RKO (cell line): ENCODE measurements around the gene PRDM10.

ENCODE experiments used
- DNase-seq: peaks from one replicate; pipeline ENCODE4 v3.0.0-alpha.2; 2016; ENCODE audit warnings: low spot score

Gene PRDM10

DNA sequence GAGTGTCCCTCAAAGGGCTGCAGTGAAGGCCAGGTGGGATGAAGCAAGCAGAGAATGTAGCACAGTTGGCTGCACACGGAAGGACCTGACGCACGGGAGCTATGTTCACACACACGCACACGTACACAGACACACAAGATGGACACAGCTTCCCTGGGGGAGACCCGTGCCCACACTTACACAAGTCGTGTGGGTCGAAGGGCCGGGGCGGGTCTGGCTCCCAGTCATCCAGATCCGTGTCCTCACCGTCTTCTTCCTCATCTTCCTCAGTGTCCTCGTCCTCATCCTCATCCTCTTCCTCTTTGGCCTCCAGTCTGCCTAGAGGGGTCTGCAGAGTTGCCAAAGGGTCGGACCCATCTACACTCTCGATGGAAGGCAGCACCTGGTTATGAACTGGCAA is 55.7 kb downstream of the PRDM10 start:
- no peak for DNase-seq

DNA sequence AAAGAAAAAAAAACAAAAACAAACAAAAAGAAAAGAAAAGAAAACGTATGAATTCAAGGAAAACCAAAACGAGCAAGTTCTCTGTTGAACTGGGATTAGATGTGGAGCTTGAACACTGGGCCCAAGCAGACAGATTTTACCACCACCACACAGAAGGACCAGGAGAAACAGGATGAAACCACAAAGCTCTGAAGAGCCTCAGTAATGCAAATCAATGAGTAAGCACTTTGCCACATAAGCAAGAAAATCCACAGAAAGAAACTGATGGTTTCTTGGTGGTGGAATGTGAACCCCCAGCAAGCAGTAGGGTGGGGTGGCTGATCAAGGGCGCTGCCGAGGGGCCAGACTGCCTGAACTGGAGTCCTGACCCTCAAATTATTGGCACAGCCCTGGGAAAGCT is 56.4 kb downstream of the PRDM10 start:
- no peak for DNase-seq

DNA sequence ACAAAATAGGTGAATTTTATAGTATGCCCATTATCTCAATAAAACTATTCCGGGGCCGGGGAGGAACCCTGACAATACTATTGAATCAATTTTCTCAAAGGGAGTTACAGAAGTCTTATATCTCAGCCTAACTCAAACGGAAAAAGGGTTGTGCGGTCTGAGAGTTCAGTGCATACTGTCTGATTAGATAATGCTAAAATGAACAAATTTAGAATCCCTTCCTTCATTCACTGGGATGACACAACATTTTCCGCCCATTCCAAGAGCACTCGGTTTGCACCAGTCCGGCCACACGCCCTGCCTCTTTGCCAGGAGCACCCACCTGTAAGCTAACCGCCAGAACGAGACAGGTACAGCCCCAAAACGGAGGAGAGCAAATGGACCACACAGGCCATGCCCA is 57.3 kb downstream of the PRDM10 start:
- DNase-seq, result no peak

DNA sequence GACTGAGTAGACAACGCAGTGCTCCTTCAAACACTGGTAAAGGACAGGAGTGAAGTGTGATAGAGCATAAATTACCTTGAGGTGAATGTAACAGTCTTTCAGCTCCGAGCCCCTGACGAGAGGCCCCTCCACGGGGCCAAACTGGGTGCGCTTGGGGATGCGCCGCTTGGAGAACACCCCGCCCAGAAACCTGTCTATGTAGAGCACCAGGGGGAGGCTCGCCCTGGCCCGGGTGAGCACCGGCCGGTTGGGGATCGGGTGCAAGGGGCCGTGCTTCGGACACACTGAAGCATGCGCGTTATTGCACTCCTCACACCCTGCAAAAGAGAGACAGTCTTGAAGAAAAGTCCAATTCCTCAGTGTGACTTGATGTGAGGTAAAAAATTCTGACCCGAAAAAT is 57.9 kb downstream of the PRDM10 start:
- DNase-seq, result no peak

DNA sequence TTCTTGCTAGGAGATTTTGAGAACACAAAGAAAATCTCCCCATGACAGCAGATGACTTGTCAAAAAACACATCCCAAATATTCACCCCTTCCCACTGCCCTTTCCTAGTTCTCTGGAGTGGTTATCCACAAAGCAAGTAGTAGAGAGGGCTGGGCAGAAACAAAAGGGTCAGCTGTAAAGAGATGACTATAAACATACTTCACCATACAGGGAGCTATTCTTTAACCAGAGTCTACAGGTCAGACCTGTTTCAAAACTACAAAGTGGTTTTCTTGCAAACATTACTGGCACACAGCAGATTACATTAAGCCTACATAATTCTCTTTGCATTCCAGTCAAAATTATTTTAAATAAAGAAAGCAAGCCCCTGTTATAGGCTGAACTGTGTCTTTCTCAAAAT is 59.6 kb downstream of the PRDM10 start:
- no peak for DNase-seq

DNA sequence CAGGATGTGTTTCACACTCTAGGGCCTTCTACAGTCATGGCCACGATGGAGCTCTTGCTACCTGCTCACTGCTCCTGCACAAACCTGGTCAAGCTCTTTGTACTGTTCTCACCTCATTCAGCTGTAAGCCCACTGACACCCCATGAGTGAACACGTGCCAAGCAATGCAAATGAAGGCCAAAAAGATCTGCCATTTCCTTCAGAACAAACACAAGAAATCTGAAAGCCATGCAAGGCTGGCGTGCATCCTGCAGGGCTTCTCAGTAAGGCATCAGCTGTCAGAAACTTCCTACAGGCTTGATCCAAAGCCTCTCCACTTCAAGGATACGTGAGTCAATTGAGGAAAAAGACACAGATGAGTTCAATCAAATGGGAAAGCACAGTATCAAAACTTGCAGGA is 63.1 kb downstream of the PRDM10 start:
- no peak for DNase-seq

DNA sequence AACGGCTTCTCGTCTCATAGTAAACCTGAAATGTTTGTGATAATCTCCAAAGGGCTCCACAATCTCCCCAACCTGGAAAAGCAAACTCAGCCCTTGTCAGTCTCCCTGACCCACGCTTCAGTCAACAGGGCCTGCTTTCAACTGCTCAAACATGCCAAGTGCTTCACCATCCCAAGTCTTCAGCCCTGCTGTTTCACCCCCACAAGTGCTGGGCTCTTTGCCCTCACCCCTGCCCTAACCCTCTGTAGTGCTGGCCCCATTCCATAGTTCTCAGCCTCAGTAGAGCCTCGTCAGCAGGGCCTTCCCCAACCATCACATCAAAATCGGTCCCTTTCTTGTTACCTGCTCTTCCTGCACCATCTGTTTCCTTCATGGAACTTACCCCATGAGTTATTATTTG is 63.9 kb downstream of the PRDM10 start:
- DNase-seq, result no peak

GRCh38 chr11:129937592-129938238 is 64.9 kb downstream of the PRDM10 start:
- DNase-seq, result no peak

- DNase-seq, result no peak
Observed at GRCh38 chr11:129935723-129936122, 66.9 kb downstream of the PRDM10 start.

- no peak for DNase-seq
Observed at GRCh38 chr11:129933891-129934290, 68.7 kb downstream of the PRDM10 start.

GRCh38 chr11:129933262-129933661 is 69.4 kb downstream of the PRDM10 start:
- no peak for DNase-seq

DNA sequence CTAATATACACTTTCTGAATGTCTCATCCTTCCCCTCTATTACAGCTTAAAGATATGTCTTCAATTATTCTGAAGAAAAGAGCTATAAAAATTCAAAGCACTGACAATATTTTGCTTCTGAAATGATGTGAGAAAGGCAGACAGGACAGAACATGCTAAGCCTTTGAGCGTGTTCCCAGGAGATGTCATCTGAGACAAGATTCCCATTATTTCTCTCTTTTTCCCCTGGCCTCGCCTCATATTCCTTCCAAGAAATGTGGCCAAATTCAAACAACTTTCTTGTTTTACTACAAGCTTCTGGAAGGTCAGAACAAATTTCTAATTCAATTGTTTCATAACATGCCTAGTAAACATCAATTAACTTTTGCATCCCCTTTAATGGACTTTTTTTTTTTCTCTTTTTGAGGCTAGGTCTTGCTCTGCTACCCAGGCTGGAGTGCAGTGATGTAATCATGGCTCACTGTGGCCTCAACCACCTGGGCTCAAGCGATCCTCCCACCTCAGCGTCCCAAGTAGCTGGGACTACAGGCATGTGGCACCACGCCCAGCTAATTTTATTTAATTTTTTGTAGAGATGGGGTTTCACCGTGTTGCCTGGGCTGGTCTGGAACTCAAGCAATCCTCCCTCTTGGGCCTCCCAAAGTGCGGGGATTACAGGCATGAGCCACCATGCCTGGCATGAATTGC is 70.1 kb downstream of the PRDM10 start:
- DNase-seq, result no peak

- DNase-seq, result no peak
Observed at GRCh38 chr11:129930743-129931142, 71.9 kb downstream of the PRDM10 start.

- DNase-seq, result peak; percentile 8
Observed at GRCh38 chr11:129930296-129930695, 72.3 kb downstream of the PRDM10 start.

DNA sequence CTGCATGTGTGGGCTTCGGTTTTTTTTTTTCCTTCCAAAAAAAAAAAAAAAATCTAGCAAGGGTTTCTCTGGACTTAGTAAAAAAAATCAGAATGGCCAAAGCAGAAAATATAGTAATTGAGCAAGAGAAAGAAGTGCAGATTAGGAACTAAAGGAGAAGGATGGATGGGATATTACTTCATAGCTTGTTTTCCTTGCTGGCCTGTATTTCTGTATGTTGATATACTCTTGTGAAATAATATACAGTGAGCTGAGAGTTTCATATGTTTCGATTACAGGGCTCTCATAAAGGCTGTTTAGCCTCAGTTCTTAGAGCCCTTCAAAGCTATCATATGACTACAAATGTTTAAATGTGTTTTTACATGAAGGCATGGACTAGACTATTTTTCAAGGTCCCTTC is 72.9 kb downstream of the PRDM10 start:
- no peak for DNase-seq

- DNase-seq, result no peak
Observed at GRCh38 chr11:129928923-129929692, 73.5 kb downstream of the PRDM10 start.

GRCh38 chr11:129922674-129923073 is 80.0 kb downstream of the PRDM10 start:
- DNase-seq, result no peak

GRCh38 chr11:129918361-129918760 is 84.3 kb downstream of the PRDM10 start:
- no peak for DNase-seq

DNA sequence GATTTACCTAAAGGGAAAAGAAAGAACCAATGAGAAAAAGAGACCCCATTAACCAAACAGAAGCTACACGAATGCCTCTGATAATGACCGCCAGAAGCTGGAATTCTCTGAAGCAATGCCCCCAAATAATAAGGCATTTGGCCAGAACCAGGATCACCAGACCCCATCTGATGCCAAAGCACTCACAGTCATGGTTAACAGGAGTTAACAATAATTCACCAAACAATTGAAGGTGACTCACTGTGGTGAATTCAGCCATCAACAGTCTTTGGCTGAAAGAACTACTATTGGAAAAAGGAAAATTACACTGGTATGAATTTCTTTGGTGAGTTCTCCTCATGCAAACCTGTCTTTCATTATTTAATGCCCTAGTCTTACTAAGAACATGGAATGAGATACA is 85.4 kb downstream of the PRDM10 start:
- DNase-seq, result no peak

DNA sequence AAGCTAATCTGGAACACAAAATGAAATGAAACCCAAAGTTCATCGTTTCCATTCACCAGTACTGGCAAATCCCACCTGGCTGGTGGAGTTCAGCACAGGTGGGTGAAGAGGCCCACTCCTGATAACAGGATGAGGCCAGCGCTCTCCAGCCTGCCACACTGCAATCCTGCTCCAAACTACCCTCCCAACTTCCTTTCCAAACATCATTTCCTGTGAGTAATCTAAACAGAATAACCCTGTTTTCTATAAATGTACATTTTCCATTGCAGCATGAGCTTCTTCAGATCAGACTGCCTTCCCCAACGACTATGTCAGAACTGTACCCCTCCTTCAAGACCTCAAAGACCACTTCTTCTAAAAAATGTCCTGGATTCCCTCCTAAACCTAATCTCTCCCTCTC is 91.3 kb downstream of the PRDM10 start:
- DNase-seq, result no peak

DNA sequence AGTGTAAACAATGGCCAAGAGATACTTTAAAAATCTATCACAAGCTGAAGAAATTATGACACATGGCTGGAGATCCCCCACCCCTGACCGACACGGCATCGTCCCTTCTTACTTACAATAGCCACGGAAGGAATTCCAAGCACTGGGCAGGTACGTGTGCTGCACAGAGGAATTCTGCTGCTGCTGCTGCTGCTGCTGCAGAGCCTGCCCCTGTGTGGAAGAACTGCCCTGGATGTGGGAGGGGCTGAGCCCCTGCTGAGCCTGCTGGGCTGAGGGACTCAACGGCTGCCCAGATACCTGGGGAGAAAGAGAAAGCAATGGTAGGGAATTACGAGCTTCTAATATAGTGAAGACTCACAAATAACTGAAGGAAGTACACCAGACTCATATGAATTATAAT is 92.3 kb downstream of the PRDM10 start:
- DNase-seq, result no peak

DNA sequence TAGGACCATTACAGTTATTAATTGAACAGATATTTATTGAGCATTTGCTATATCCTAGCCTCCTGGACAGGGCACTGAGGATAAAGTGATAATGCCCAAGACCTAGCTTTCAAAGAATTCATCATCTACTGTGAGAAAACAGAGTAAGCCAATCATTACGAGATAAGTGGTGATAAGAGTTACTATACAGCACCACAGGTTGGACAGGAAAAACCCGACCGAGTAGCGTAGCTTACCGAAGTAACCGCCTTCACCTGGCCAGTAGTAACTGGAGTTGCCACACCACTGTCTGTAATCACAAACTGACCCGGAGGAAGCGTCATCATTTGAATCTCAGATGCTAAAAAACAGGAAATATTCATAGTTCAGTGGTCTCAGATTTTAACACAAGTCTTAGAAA is 97.2 kb downstream of the PRDM10 start:
- DNase-seq, result no peak

GRCh38 chr11:129896062-129896461 is 106.6 kb downstream of the PRDM10 start:
- no peak for DNase-seq
